ENCODE measurements around the gene MRC2. TPM values are rescaled to one million over a fixed set of nuclear protein-coding genes. Genes with fewer than 3 reads are reported as not detected.

MRC2 gene
- total and polyA plus RNA-seq, 2 of the 13 experiments (the other 11 are each of a cell fraction or from before 2014, with no cell fraction given) = not detected

DNA sequence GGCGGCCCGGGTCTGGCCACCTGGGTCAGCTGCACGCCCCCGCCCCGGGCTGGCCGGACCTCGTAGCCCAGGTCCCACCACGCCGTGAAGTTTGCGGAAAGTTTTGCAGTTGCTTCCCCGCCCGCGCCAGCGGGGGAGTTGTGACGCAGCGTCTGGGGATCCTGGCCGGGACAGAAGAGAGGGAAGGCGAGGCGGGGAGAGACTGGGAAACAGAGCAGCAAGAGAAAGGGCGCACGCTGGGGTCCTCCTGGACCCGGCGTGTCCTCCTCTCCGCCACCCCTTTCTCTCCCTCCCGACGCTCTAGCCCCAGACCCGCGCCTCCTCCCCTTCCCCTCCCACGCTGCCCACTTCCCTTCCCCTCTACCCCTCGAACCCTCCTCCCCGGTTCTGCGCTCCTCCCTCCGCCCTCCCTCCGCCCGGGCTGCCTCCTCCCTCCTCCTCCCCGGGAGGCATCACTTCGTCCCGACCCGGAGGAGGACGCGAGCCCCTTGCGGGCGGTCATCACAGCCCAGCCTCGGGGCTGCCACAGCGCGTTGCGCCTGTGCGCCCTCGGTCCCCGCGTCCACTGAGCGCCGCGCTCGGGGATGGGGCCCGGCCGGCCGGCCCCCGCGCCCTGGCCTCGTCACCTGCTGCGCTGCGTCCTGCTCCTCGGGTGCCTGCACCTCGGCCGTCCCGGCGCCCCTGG, at the start of gene MRC2 (continued):
- TF ChIP-seq TIGD3 (CRISPR knock-in tag; IDR thresholded peaks at IDR 0.05; ENCODE audit: borderline replicate concordance) (no peak), CTCF (CRISPR knock-in tag; IDR thresholded peaks at IDR 0.05) (0 out of 2 replicates have a peak, but pooled peaks have one; percentile 4), TCF7 (IDR thresholded peaks at IDR 0.05; ENCODE audit: low read depth) (no peak), GLI4 (CRISPR knock-in tag; IDR thresholded peaks at IDR 0.05; ENCODE audit: borderline replicate concordance) (no peak), ZNF407 (CRISPR knock-in tag; IDR thresholded peaks at IDR 0.05; ENCODE audit: not compliant biosample characterization) (no peak), ZNF788 (CRISPR knock-in tag; IDR thresholded peaks at IDR 0.05; ENCODE audit: borderline replicate concordance) (no peak), ZNF776 (CRISPR knock-in tag; IDR thresholded peaks at IDR 0.05) (no peak), FIP1L1 (IDR thresholded peaks at IDR 0.05; ENCODE audit: borderline replicate concordance, insufficient read depth, low read depth, low read length) (no peak), ZNF780A (CRISPR knock-in tag; IDR thresholded peaks at IDR 0.05) (no peak), ZNF263 (CRISPR knock-in tag; IDR thresholded peaks at IDR 0.05) (peak; percentile 75), NCOA1 (CRISPR knock-in tag; IDR thresholded peaks at IDR 0.05) (no peak), ZNF792 (CRISPR knock-in tag; IDR thresholded peaks at IDR 0.05) (no peak), NONO (IDR thresholded peaks at IDR 0.05) (no peak), NONO (CRISPR knock-in tag; conservative IDR thresholded peaks at IDR 0.05) (no peak), ZNF766 (CRISPR knock-in tag; IDR thresholded peaks at IDR 0.05; ENCODE audit: borderline replicate concordance) (no peak), GATA4 (IDR thresholded peaks at IDR 0.05; ENCODE audit: borderline replicate concordance, low read depth) (no peak)
- TF ChIP-seq, protein P1, sequence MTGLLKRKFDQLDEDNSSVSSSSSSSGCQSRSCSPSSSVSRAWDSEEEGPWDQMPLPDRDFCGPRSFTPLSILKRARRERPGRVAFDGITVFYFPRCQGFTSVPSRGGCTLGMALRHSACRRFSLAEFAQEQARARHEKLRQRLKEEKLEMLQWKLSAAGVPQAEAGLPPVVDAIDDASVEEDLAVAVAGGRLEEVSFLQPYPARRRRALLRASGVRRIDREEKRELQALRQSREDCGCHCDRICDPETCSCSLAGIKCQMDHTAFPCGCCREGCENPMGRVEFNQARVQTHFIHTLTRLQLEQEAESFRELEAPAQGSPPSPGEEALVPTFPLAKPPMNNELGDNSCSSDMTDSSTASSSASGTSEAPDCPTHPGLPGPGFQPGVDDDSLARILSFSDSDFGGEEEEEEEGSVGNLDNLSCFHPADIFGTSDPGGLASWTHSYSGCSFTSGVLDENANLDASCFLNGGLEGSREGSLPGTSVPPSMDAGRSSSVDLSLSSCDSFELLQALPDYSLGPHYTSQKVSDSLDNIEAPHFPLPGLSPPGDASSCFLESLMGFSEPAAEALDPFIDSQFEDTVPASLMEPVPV (CRISPR knock-in tag; IDR thresholded peaks at IDR 0.05) = no peak

Measured in HepG2 (cell line).